B cell (primary cell): ENCODE data around the gene DHX15.

Experiments used
- CTCF ChIP-seq: fragments of 200-600 bp; IDR thresholded peaks from one replicate; pipeline ENCODE4 v1.8.0; 2022; ENCODE audit warnings: antibody characterized with exemption, mild to moderate bottlenecking
- EZH2 ChIP-seq: IDR thresholded peaks from 2 replicates; pipeline ENCODE4 v1.6.1; 2012; ENCODE audit warnings: borderline replicate concordance, low read depth, mild to moderate bottlenecking, moderate library complexity, low read length; ENCODE audit not compliant: insufficient read depth, poor library complexity, severe bottlenecking

GRCh38 chr4:24595659-24596058, 11.3 kb upstream of the DHX15 start:
- no peak for TF ChIP-seq EZH2
- TF ChIP-seq CTCF, result no peak
